Measurements from ENCODE around the gene PSMD2.

GRCh38 chr3:184291738-184292445 is 7.1 kb upstream of the PSMD2 start:
- no peak for TF ChIP-seq MXI1 (IDR thresholded peaks at IDR 0.05; ENCODE audit: low read depth, low read length)
- no peak for TF ChIP-seq POLR2AphosphoS2 (IDR thresholded peaks at IDR 0.05; ENCODE audit: low read depth, low read length)

Measured in GM12878 (cell line).